ENCODE measurements around the gene UMODL1.

The UMODL1 gene

GRCh38 chr21:42079939-42080787, 9.0 kb downstream of the UMODL1 start:
- no peak for DNase-seq (ENCODE audit: low read depth in 1 of 2, low spot score in 1 of 2)
- Histone ChIP-seq H3K27me3 (ENCODE audit: insufficient read depth, poor library complexity, severe bottlenecking) (no peaks in the 10 kb centered on the region), H3K27ac (replicated peaks) (peak overlapping the region; percentile 62; the same call in 1 of the 2 replicates), H3K4me3 (replicated peaks; ENCODE audit: insufficient read depth, low read length) (no peak overlapping the region)
- peak; percentile 53; the same call in 1 of the 2 replicates for TF ChIP-seq SPI1 (IDR thresholded peaks at IDR 0.05; ENCODE audit: borderline replicate concordance, low read depth)
- TF ChIP-seq, protein P1, sequence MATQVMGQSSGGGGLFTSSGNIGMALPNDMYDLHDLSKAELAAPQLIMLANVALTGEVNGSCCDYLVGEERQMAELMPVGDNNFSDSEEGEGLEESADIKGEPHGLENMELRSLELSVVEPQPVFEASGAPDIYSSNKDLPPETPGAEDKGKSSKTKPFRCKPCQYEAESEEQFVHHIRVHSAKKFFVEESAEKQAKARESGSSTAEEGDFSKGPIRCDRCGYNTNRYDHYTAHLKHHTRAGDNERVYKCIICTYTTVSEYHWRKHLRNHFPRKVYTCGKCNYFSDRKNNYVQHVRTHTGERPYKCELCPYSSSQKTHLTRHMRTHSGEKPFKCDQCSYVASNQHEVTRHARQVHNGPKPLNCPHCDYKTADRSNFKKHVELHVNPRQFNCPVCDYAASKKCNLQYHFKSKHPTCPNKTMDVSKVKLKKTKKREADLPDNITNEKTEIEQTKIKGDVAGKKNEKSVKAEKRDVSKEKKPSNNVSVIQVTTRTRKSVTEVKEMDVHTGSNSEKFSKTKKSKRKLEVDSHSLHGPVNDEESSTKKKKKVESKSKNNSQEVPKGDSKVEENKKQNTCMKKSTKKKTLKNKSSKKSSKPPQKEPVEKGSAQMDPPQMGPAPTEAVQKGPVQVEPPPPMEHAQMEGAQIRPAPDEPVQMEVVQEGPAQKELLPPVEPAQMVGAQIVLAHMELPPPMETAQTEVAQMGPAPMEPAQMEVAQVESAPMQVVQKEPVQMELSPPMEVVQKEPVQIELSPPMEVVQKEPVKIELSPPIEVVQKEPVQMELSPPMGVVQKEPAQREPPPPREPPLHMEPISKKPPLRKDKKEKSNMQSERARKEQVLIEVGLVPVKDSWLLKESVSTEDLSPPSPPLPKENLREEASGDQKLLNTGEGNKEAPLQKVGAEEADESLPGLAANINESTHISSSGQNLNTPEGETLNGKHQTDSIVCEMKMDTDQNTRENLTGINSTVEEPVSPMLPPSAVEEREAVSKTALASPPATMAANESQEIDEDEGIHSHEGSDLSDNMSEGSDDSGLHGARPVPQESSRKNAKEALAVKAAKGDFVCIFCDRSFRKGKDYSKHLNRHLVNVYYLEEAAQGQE (IDR thresholded peaks at IDR 0.05; ENCODE audit: insufficient replicate concordance, low read depth): no peak

- Histone ChIP-seq H3K27me3 (ENCODE audit: insufficient read depth, poor library complexity, severe bottlenecking) (no peaks in the 10 kb centered on the region), H3K27ac (replicated peaks) (peak overlapping the region; percentile 62), H3K4me3 (replicated peaks; ENCODE audit: insufficient read depth, low read length) (no peak overlapping the region)
- peak; percentile 35 to 68 for DNase-seq (ENCODE audit: low read depth in 1 of 2, low spot score in 1 of 2)
- no peak for TF ChIP-seq GABPA (IDR thresholded peaks at IDR 0.05; ENCODE audit: low read depth)
- TF ChIP-seq CTCF (IDR thresholded peaks at IDR 0.05; ENCODE audit: insufficient read depth, low read length): no peak
- no peak for TF ChIP-seq SPI1 (IDR thresholded peaks at IDR 0.05; ENCODE audit: borderline replicate concordance, low read depth)
- TF ChIP-seq, protein P1 (IDR thresholded peaks at IDR 0.05; ENCODE audit: insufficient replicate concordance, low read depth): no peak
- 0 out of 2 replicates have a peak, but pooled peaks have one; percentile 16 for TF ChIP-seq POLR2AphosphoS5 (IDR thresholded peaks at IDR 0.05; ENCODE audit: low read depth)
These were observed 9.6 kb downstream of the UMODL1 start for GRCh38 chr21:42080788-42081083.

GRCh38 chr21:42081138-42081537, 10.0 kb downstream of the UMODL1 start:
- H3K27ac ChIP-seq (replicated peaks): peak overlapping the region; percentile 62
- H3K4me3 ChIP-seq (replicated peaks; ENCODE audit: insufficient read depth, low read length): no peak overlapping the region
- H3K27me3 ChIP-seq (ENCODE audit: insufficient read depth, poor library complexity, severe bottlenecking): no peaks in the 10 kb centered on the region
- no peak for TF ChIP-seq GABPA (IDR thresholded peaks at IDR 0.05; ENCODE audit: low read depth)
- TF ChIP-seq POLR2AphosphoS5 (IDR thresholded peaks at IDR 0.05; ENCODE audit: low read depth): no peak
- TF ChIP-seq SPI1 (IDR thresholded peaks at IDR 0.05; ENCODE audit: borderline replicate concordance, low read depth): no peak
- TF ChIP-seq, protein P1 (IDR thresholded peaks at IDR 0.05; ENCODE audit: insufficient replicate concordance, low read depth): no peak
- no peak for TF ChIP-seq CTCF (IDR thresholded peaks at IDR 0.05; ENCODE audit: insufficient read depth, low read length)
- peak in 1 of 2 experiments; percentile 57 for DNase-seq (ENCODE audit: low read depth in 1 of 2, low spot score in 1 of 2)
